Measurements from ENCODE around the gene CD93.
A peak's percentile ranks its signal among the peaks of the same experiment; 100 is the strongest.

Gene CD93

GRCh38 chr20:23079926-23080325 lies 6.2 kb downstream of the CD93 start:
- H3K4me3 ChIP-seq (ENCODE audit: low read depth, low read length), result no peak overlapping the region
- in situ Hi-C loops (cut with HindIII; ENCODE audit: low sequenced_read_pairs), result no loop called here
- no peak for DNase-seq (ENCODE audit: low read depth, low spot score)
- TF ChIP-seq CTCF (IDR thresholded peaks at IDR 0.05; ENCODE audit: low read depth, low read length), result no peak

GRCh38 chr20:23079016-23079351 lies 7.1 kb downstream of the CD93 start:
- no peak overlapping the region for H3K4me3 ChIP-seq (ENCODE audit: low read depth, low read length)
- DNase-seq (ENCODE audit: low read depth, low spot score), result no peak
- TF ChIP-seq CTCF (IDR thresholded peaks at IDR 0.05; ENCODE audit: low read depth, low read length), result peak; percentile 26
- in situ Hi-C loops (cut with HindIII; ENCODE audit: low sequenced_read_pairs), result no loop called here

- peak; percentile 15 for DNase-seq (ENCODE audit: low read depth, low spot score)
- TF ChIP-seq CTCF (IDR thresholded peaks at IDR 0.05; ENCODE audit: low read depth, low read length), result no peak
- no peak overlapping the region for H3K4me3 ChIP-seq (ENCODE audit: low read depth, low read length)
- in situ Hi-C loops (cut with HindIII; ENCODE audit: low sequenced_read_pairs), result no loop called here
These were observed 7.6 kb downstream of the CD93 start for GRCh38 chr20:23078351-23079015.

GRCh38 chr20:23077277-23077676 lies 8.8 kb downstream of the CD93 start:
- no peak for TF ChIP-seq CTCF (IDR thresholded peaks at IDR 0.05; ENCODE audit: low read depth, low read length)
- in situ Hi-C loops (cut with HindIII; ENCODE audit: low sequenced_read_pairs), result no loop called here
- DNase-seq (ENCODE audit: low read depth, low spot score), result no peak
- no peak overlapping the region for H3K4me3 ChIP-seq (ENCODE audit: low read depth, low read length)

GRCh38 chr20:23074052-23074451 lies 12.1 kb downstream of the CD93 start:
- no peak for DNase-seq (ENCODE audit: low read depth, low spot score)
- no peak overlapping the region for H3K4me3 ChIP-seq (ENCODE audit: low read depth, low read length)
- in situ Hi-C loops (cut with HindIII; ENCODE audit: low sequenced_read_pairs), result no loop called here
- no peak for TF ChIP-seq CTCF (IDR thresholded peaks at IDR 0.05; ENCODE audit: low read depth, low read length)

- DNase-seq (ENCODE audit: low read depth, low spot score), result peak; percentile 25
- no peak for TF ChIP-seq CTCF (IDR thresholded peaks at IDR 0.05; ENCODE audit: low read depth, low read length)
- H3K4me3 ChIP-seq (ENCODE audit: low read depth, low read length), result no peak overlapping the region
- in situ Hi-C loops (cut with HindIII; ENCODE audit: low sequenced_read_pairs), result no loop called here
These were observed 13.1 kb downstream of the CD93 start for GRCh38 chr20:23072892-23073586.

Data from astrocyte of the spinal cord (primary cell).